ENCODE data around the gene NOTUM.

GRCh38 chr17:81917565-81918332 lies 43.2 kb downstream of the NOTUM start, which contains the start of gene SIRT7:
- no peak for TF ChIP-seq ZNF274 (IDR thresholded peaks at IDR 0.05; ENCODE audit: low read depth, low read length)
- no peak for TF ChIP-seq SUZ12 (IDR thresholded peaks at IDR 0.05; ENCODE audit: extremely low read depth, insufficient read depth, insufficient read length)
- TF ChIP-seq YY1 (IDR thresholded peaks at IDR 0.05; ENCODE audit: insufficient read depth, insufficient read length) = no peak

Measured in NT2/D1 (cell line).